AG04450 (cell line): ENCODE results near the gene ABCG1. TPM values are rescaled to one million over a fixed set of nuclear protein-coding genes. Genes with fewer than 3 reads are reported as not detected.

Source experiments
- CTCF ChIA-PET: fragments of 300-600, 350-600 bp; formaldehyde crosslinking; extraction: SDS; loops from one replicate; lab custom pipeline; 2022; ENCODE audit warnings: antibody characterized with exemption, inconsistent platforms; lab: Charles Lee
- POLR2A ChIA-PET: fragments of 350-600 bp; formaldehyde crosslinking; extraction: SDS; loops from one replicate; lab custom pipeline; 2021; ENCODE audit warnings: antibody characterized with exemption, inconsistent platforms; lab: Yijun Ruan, JAX
- DNase-seq: peaks from one replicate; pipeline ENCODE4 v3.0.0-alpha.2; 2011; ENCODE audit warnings: low read depth, low spot score
- H3K27ac ChIP-seq: one replicate; pipeline ENCODE4 v1.5.1; 2012; ENCODE audit warnings: low read depth, low read length, control low read depth
- H3K27me3 ChIP-seq: one replicate; pipeline ENCODE4 v1.6.0; 2012; ENCODE audit warnings: low read length; ENCODE audit not compliant: control insufficient read depth, insufficient read depth
- H3K4me3 ChIP-seq: 2 replicates; pipeline ENCODE4 v1.5.1; 2011; ENCODE audit warnings: mild to moderate bottlenecking, low read depth, low read length, control low read depth
- H3K9me3 ChIP-seq: 2 replicates; pipeline ENCODE4 v1.5.1; 2012; ENCODE audit warnings: low read length; ENCODE audit not compliant: control insufficient read depth, insufficient read depth
- CTCF ChIP-seq: IDR thresholded peaks from 2 replicates; pipeline ENCODE4 v1.5.1; 2011; ENCODE audit warnings: low read depth, low read length, control low read depth, inconsistent platforms
- polyA plus RNA-seq: library from polyadenylated mRNA; depleted of rRNA; stranded (reverse); fragments of >200 nt; gene quantifications from 2 replicates; pipeline ENCODE4 v1.2.3, GENCODE V29; 2011

ABCG1 gene
- polyA plus RNA-seq, 1 experiment = 0.71 TPM

GRCh38 chr21:42214081-42214750, 4.7 kb upstream of the ABCG1 start:
- no peak for TF ChIP-seq CTCF
- DNase-seq = no peak
- POLR2A ChIA-PET = no interaction called here
- CTCF ChIA-PET = no interaction called here
- peaks cover 6% of the 10 kb centered on the region; the same call in 1 of the 2 replicates for H3K9me3 ChIP-seq
- no peak overlapping the region for H3K27ac ChIP-seq
- peaks cover 18% of the 10 kb centered on the region for H3K27me3 ChIP-seq
- no peak overlapping the region for H3K4me3 ChIP-seq

- Histone ChIP-seq H3K27ac (no peak overlapping the region), H3K4me3 (no peak overlapping the region), H3K9me3 (peaks cover 6% of the 10 kb centered on the region; the same call in 1 of the 2 replicates), H3K27me3 (peaks cover 23% of the 10 kb centered on the region)
- no peak for DNase-seq
- TF ChIP-seq CTCF = no peak
- CTCF ChIA-PET = no interaction called here
- POLR2A ChIA-PET = no interaction called here
Observed at GRCh38 chr21:42214921-42215320, 4.0 kb upstream of the ABCG1 start.

GRCh38 chr21:42215942-42216725, 2.8 kb upstream of the ABCG1 start:
- peaks cover 6% of the 10 kb centered on the region; the same call in 1 of the 2 replicates for H3K9me3 ChIP-seq
- H3K27ac ChIP-seq = no peak overlapping the region
- peaks cover 23% of the 10 kb centered on the region for H3K27me3 ChIP-seq
- no peak overlapping the region for H3K4me3 ChIP-seq
- TF ChIP-seq CTCF = no peak
- ChIA-PET POLR2A (no interaction called here), CTCF (interaction anchor here (0.6 kb wide), 1 partner anchor 603 kb away, joined by 5 read pairs; no protein-coding TSS in a partner anchor)
- DNase-seq = no peak

- no peak for DNase-seq
- POLR2A ChIA-PET = no interaction called here
- H3K4me3 ChIP-seq = no peak overlapping the region
Observed at GRCh38 chr21:42216726-42217572, 2.0 kb upstream of the ABCG1 start.

More at GRCh38 chr21:42216726-42217572, 2.0 kb upstream of the ABCG1 start:
- TF ChIP-seq CTCF = no peak
- Histone ChIP-seq H3K27me3 (peaks cover 23% of the 10 kb centered on the region), H3K27ac (no peak overlapping the region), H3K9me3 (peaks cover 6% of the 10 kb centered on the region; the same call in 1 of the 2 replicates)
- CTCF ChIA-PET = interaction anchor here (0.6 kb wide), 1 partner anchor 604 kb away, joined by 5 read pairs; no protein-coding TSS in a partner anchor
